Naive thymus-derived CD4-positive, alpha-beta T cell (primary cell): Measurements from ENCODE around the gene PRKACB. TPM values are rescaled to one million over a fixed set of nuclear protein-coding genes. Genes with fewer than 3 reads are reported as not detected.

Source experiments
- ATAC-seq: fragments of 150-1000 bp; cut with Tn5 transposase; 2 replicates; pipeline ENCODE4 v1.10.0; 2021; ENCODE audit warnings: mild to moderate bottlenecking, moderate library complexity
- CTCF ChIA-PET: fragments of 350-600 bp; sonication (Branson Sonifier 250); formaldehyde crosslinking; loops from one replicate; lab custom pipeline; 2021; ENCODE audit warnings: antibody characterized with exemption; lab: Charles Lee
- POLR2A ChIA-PET: fragments of 350-600 bp; sonication (Branson Sonifier 250); formaldehyde crosslinking; loops from one replicate; lab custom pipeline; 2021; ENCODE audit warnings: antibody characterized with exemption, inconsistent platforms; lab: Charles Lee
- DNase-seq, 9 donors: peaks; one replicate each; pipeline versions ENCODE4 v3.0.0 to v3.0.0-alpha.2; 2020 to 2022; ENCODE audit warnings: mixed read lengths in 1 of 9
- H3K27ac ChIP-seq: one replicate; pipeline ENCODE4 v1.7.0; 2013; ENCODE audit warnings: mild to moderate bottlenecking, low read depth, low read length, moderate library complexity
- H3K27me3 ChIP-seq, 2 donors: one replicate each; pipeline ENCODE4 v1.7.0; 2013; ENCODE audit warnings: low read length in 2 of 2, mild to moderate bottlenecking in 2 of 2, moderate library complexity in 2 of 2; ENCODE audit not compliant: control insufficient read depth in 2 of 2, insufficient read depth in 2 of 2
- H3K36me3 ChIP-seq, 3 experiments: 1 replicate in 2 of 3; 2 replicates in 1 of 3; pipeline ENCODE4 v1.7.0; 2013; ENCODE audit warnings: low read length in 3 of 3, mild to moderate bottlenecking in 3 of 3, moderate library complexity in 1 of 3; ENCODE audit not compliant: insufficient read depth in 3 of 3, control insufficient read depth in 2 of 3
- H3K4me1 ChIP-seq, 2 donors: one replicate each; pipeline ENCODE4 v1.7.0; 2013; ENCODE audit warnings: low read length in 2 of 2, mild to moderate bottlenecking in 2 of 2, moderate library complexity in 1 of 2; ENCODE audit not compliant: control insufficient read depth in 2 of 2, insufficient read depth in 2 of 2
- H3K4me3 ChIP-seq: 2 replicates; pipeline ENCODE4 v1.7.0; 2013; ENCODE audit warnings: mild to moderate bottlenecking, low read length
- H3K9me3 ChIP-seq, 3 experiments: 1 replicate in 2 of 3; 2 replicates in 1 of 3; pipeline ENCODE4 v1.7.0; 2013; ENCODE audit warnings: low read length in 3 of 3; ENCODE audit not compliant: control insufficient read depth in 2 of 3
- H3K27ac Mint-ChIP-seq, 9 donors: one replicate each; pipeline ENCODE4 v1.8.0; 2020 to 2022; ENCODE audit warnings: mixed read lengths in 9 of 9, mild to moderate bottlenecking in 8 of 9, moderate library complexity in 5 of 9, inconsistent platforms in 2 of 9
- H3K27me3 Mint-ChIP-seq, 5 donors: one replicate each; pipeline ENCODE4 v1.8.0; 2021 to 2022; ENCODE audit warnings: mixed read lengths in 5 of 5, mild to moderate bottlenecking in 1 of 5
- H3K36me3 Mint-ChIP-seq, 5 donors: one replicate each; pipeline ENCODE4 v1.8.0; 2020 to 2022; ENCODE audit warnings: mixed read lengths in 5 of 5, mild to moderate bottlenecking in 3 of 5, inconsistent platforms in 1 of 5
- H3K4me1 Mint-ChIP-seq, 7 donors: one replicate each; pipeline ENCODE4 v1.8.0; 2020 to 2022; ENCODE audit warnings: mixed read lengths in 7 of 7, mild to moderate bottlenecking in 3 of 7, inconsistent platforms in 1 of 7
- H3K4me3 Mint-ChIP-seq, 10 donors: one replicate each; pipeline ENCODE4 v1.8.0; 2020 to 2022; ENCODE audit warnings: mild to moderate bottlenecking in 10 of 10, mixed read lengths in 10 of 10, moderate library complexity in 6 of 10, inconsistent platforms in 2 of 10
- H3K9me3 Mint-ChIP-seq, 11 donors: one replicate each; pipeline ENCODE4 v1.8.0; 2020 to 2022; ENCODE audit warnings: mixed read lengths in 11 of 11, mild to moderate bottlenecking in 4 of 11, inconsistent platforms in 1 of 11, moderate library complexity in 1 of 11
- intact Hi-C, 2 donors: fragments of 100-400 bp; cut with micrococcal nuclease; formaldehyde crosslinking; loops; one replicate each; pipeline ENCODE4 v1.15.1; 2023
- polyA plus RNA-seq, 2 donors: library from polyadenylated mRNA; unstranded; fragments of 300-500 nt; fragmentation: Illumina TruSeq; gene quantifications; one replicate each; pipeline ENCODE4 v1.2.3, GENCODE V29; 2021
- total RNA-seq, 6 experiments: library from RNA in 5 of 6; stranded (reverse) in 5 of 6; gene quantifications; 1 replicate in 5 of 6; 2 replicates in 1 of 6; pipeline ENCODE4 v1.2.3 and lab custom pipeline; 2021 to 2026

The PRKACB gene
- total and polyA plus RNA-seq, 7 experiments from 2014 or later = 71.1 to 176 (median 95.0) TPM

DNA sequence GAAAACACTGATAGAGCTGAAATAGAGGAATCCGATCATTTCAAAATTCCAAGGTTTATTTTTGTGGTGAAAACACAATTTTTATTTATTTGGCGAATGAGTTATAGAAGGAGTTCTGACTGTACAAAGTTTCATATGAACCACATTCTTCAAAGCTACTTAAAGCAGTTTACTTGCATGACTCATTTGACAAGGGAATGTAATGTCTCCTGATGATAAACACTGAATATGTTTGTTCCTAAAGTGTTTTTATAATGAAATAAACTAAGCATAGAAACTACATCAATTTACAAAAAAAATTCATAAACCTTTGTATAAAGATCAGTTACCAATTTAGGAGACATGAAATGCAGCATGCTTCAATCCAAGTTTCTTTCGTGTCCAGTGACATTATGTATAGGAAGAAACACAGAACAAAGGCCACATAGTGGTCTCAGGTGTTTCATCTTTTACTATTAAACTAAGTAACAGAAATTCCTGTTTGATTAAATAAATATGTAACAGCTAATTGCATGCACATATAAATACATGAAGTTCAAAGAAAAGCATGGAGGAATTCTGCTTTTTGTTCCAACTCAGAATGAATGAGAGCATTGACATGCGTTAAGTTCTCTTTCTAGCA, 2.5 kb downstream of the PRKACB start:
- POLR2A ChIA-PET = interaction anchor here (0.6 to 2.0 kb wide), 8 partner anchors 13 to 657 kb away, joined by 3 to 7 read pairs (median 4); partner anchors contain the start of genes CTBS and SSX2IP
- Mint-ChIP-seq H3K4me1 (peaks cover 29 to 64% (median 53%) of the 10 kb centered on the region in 7 donors), H3K36me3 (peaks cover 4 to 18% (median 11%) of the 10 kb centered on the region in 5 donors), H3K9me3 (peaks cover 0 to 4% (median 0%) of the 10 kb centered on the region in 11 donors), H3K27me3 (no peaks in the 10 kb centered on the region), H3K27ac (peak overlapping the region; percentile 86 to 100 (median 98)), H3K4me3 (peak overlapping the region; percentile 88 to 100 (median 96))
- no peaks in the 10 kb centered on the region for H3K27me3 ChIP-seq
- no peak for ATAC-seq
- H3K36me3 ChIP-seq = no peaks in the 10 kb centered on the region
- H3K9me3 ChIP-seq = no peaks in the 10 kb centered on the region
- CTCF ChIA-PET = interaction anchor here (1.0 to 9.7 kb wide), 3 partner anchors 39 to 607 kb away, joined by 3 to 167 read pairs (median 6); no protein-coding TSS in a partner anchor
- intact Hi-C loops = loop anchor here in 1 of 2 donors (2.0 kb wide), 1 partner anchor 18 kb away; no protein-coding TSS in a partner anchor
- H3K4me1 ChIP-seq = peaks cover 27 to 37% of the 10 kb centered on the region in 2 donors
- no peak for DNase-seq
- H3K4me3 ChIP-seq = peak overlapping the region; percentile 71
- H3K27ac ChIP-seq = peak overlapping the region; percentile 74

DNA sequence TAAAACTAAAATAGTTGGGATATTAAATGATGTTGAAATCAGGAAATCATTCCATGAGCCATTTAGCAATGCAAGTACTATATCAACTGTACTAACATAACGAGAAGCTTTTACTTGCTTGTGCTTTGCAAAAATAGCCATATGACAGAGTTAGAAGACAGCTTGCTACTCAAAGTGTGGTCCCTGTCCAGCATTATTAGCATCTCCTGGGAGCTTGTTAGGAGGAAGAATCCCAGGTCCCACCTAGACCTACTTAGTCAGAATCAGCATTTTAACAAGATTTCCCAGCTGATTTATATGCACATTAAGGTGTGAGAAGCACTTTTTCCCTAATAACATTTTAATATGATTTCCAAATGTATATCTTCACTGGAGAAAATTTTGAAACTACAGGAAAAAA, 4.7 kb downstream of the PRKACB start:
- intact Hi-C loops = loop anchor here in 1 of 2 donors (1.0 kb wide), 1 partner anchor 8 kb away; no protein-coding TSS in a partner anchor
- Mint-ChIP-seq H3K27me3 (no peaks in the 10 kb centered on the region), H3K9me3 (peaks cover 0 to 4% (median 0%) of the 10 kb centered on the region in 11 donors), H3K27ac (peak overlapping the region in 3 of 9 donors; percentile 25 to 67 (median 32)), H3K36me3 (peaks cover 4 to 35% (median 30%) of the 10 kb centered on the region in 5 donors), H3K4me1 (peaks cover 44 to 68% (median 59%) of the 10 kb centered on the region in 7 donors), H3K4me3 (peak overlapping the region in 9 of 10 donors; percentile 29 to 98 (median 88))
- Histone ChIP-seq H3K4me3 (no peak overlapping the region), H3K27me3 (no peaks in the 10 kb centered on the region), H3K36me3 (no peaks in the 10 kb centered on the region), H3K27ac (no peak overlapping the region), H3K9me3 (no peaks in the 10 kb centered on the region), H3K4me1 (peaks cover 32 to 42% of the 10 kb centered on the region in 2 donors)
- ChIA-PET POLR2A (interaction anchor here (0.8 to 1.0 kb wide), 2 partner anchors 16 to 275 kb away, joined by 3 read pairs; no protein-coding TSS in a partner anchor), CTCF (interaction anchor here (0.8 to 1.3 kb wide), 3 partner anchors 117 to 294 kb away, joined by 3 to 4 read pairs (median 3); no protein-coding TSS in a partner anchor)
- no peak for ATAC-seq
- DNase-seq = no peak

DNA sequence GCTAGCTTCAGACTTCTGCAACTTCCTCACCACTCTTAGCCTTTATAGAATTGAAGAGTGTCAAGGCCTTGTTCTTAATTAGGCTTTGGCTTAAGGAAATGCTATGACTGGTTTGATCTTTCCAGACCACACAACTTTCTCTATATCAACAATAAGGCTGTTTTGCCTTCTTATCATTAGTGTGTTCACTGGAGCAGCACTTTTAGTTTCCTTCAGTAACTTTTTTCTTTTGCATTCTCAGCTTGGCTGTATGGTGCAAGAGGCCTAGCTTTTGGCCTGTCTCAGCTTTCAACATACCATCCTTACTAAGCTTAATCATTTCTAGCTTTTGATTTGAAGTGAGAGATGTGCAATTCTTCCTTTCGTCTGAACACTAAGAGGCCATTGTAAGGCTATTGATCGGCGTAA, 8.6 kb downstream of the PRKACB start:
- no peak overlapping the region for H3K4me3 ChIP-seq
- Mint-ChIP-seq H3K27ac (peak overlapping the region in 7 of 9 donors; percentile 10 to 70 (median 53)), H3K36me3 (peaks cover 4 to 47% (median 38%) of the 10 kb centered on the region in 5 donors), H3K9me3 (peaks cover 0 to 5% (median 0%) of the 10 kb centered on the region in 11 donors), H3K4me3 (peak overlapping the region in 9 of 10 donors; percentile 26 to 78 (median 48)), H3K4me1 (peaks cover 64 to 92% (median 88%) of the 10 kb centered on the region in 7 donors), H3K27me3 (no peaks in the 10 kb centered on the region)
- ChIA-PET CTCF (interaction anchor here (1.0 kb wide), 1 partner anchor 60 kb away, joined by 3 read pairs; no protein-coding TSS in a partner anchor), POLR2A (no interaction called here)
- no peaks in the 10 kb centered on the region for H3K27me3 ChIP-seq
- DNase-seq (no peak), ATAC-seq (no peak)
- no peaks in the 10 kb centered on the region for H3K9me3 ChIP-seq
- H3K4me1 ChIP-seq = peaks cover 34 to 65% of the 10 kb centered on the region in 2 donors
- no peak overlapping the region for H3K27ac ChIP-seq
- H3K36me3 ChIP-seq = no peaks in the 10 kb centered on the region
- intact Hi-C loops = no loop called here

DNA sequence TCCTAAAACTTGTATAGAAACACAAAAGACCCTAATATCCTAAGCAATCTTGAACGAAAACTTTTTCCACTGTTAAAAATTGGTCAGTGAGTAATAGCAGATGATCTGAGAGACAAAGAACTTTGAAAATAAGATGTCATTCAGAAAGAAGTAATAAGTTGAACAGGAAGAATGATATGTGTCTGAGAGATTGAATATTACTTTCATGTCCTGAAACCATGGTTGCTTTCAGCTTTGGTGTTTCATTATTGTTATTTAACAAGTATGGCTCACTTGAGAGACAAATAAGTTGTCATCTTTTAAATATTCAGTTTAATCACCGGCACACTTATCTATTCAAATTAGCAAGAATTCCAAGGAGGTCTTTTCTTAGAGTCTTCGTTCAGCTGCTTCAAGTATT, 11.4 kb downstream of the PRKACB start:
- Histone ChIP-seq H3K4me3 (no peak overlapping the region), H3K36me3 (no peaks in the 10 kb centered on the region), H3K27me3 (no peaks in the 10 kb centered on the region), H3K27ac (no peak overlapping the region), H3K4me1 (peaks cover 24 to 60% of the 10 kb centered on the region in 2 donors), H3K9me3 (no peaks in the 10 kb centered on the region)
- POLR2A ChIA-PET = interaction anchor here (0.6 kb wide), 1 partner anchor 10 kb away, joined by 3 read pairs; no protein-coding TSS in a partner anchor
- Mint-ChIP-seq H3K27ac (peak overlapping the region in 5 of 9 donors; percentile 1 to 59 (median 20)), H3K27me3 (no peaks in the 10 kb centered on the region), H3K4me3 (peak overlapping the region in 9 of 10 donors; percentile 34 to 78 (median 58)), H3K36me3 (peaks cover 3 to 58% (median 49%) of the 10 kb centered on the region in 5 donors), H3K9me3 (peaks cover 0 to 5% (median 0%) of the 10 kb centered on the region in 11 donors), H3K4me1 (peaks cover 57 to 100% (median 96%) of the 10 kb centered on the region in 7 donors)
- intact Hi-C loops = loop anchor here in 1 of 2 donors (1.0 kb wide), 1 partner anchor 9 kb away; no protein-coding TSS in a partner anchor
- DNase-seq = no peak
- no peak for ATAC-seq
- CTCF ChIA-PET = no interaction called here

DNA sequence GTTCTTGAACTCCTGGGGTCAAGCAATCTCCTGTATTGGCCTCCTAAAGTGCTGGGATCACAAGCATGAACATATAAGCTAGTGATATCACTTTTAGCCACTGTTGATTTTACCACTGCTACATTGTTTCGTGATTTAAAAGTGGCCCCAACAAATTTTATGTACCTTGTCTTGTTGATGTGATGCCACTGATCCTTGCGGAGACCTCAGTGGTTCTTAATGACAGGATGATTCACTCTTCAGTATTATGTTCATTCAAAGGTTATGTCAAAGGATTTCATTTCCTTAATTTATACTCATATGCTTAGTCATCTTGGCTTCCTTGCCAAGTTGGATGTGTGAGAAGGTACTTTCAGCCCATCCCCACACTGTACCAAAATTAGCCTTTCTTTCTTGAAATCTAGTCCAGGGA, 12.1 kb downstream of the PRKACB start:
- ATAC-seq (peak; percentile 67), DNase-seq (no peak)
- ChIA-PET POLR2A (no interaction called here), CTCF (no interaction called here)
- peak overlapping the region in 9 of 10 donors; percentile 6 to 65 (median 55) for H3K4me3 Mint-ChIP-seq
- peaks cover 57 to 99% (median 95%) of the 10 kb centered on the region in 7 donors for H3K4me1 Mint-ChIP-seq
- H3K27me3 Mint-ChIP-seq = no peaks in the 10 kb centered on the region
- no peaks in the 10 kb centered on the region for H3K27me3 ChIP-seq
- H3K4me3 ChIP-seq = no peak overlapping the region
- H3K36me3 Mint-ChIP-seq = peaks cover 0 to 53% (median 44%) of the 10 kb centered on the region in 5 donors
- H3K27ac Mint-ChIP-seq = peak overlapping the region in 3 of 9 donors; percentile 10 to 59 (median 39)
- H3K4me1 ChIP-seq = peaks cover 24 to 62% of the 10 kb centered on the region in 2 donors
- peaks cover 0 to 5% (median 0%) of the 10 kb centered on the region in 11 donors for H3K9me3 Mint-ChIP-seq
- no peaks in the 10 kb centered on the region for H3K9me3 ChIP-seq
- no peaks in the 10 kb centered on the region for H3K36me3 ChIP-seq
- H3K27ac ChIP-seq = no peak overlapping the region
- intact Hi-C loops = loop anchor here in 1 of 2 donors (1.0 kb wide), 1 partner anchor 8 kb away; no protein-coding TSS in a partner anchor

DNA sequence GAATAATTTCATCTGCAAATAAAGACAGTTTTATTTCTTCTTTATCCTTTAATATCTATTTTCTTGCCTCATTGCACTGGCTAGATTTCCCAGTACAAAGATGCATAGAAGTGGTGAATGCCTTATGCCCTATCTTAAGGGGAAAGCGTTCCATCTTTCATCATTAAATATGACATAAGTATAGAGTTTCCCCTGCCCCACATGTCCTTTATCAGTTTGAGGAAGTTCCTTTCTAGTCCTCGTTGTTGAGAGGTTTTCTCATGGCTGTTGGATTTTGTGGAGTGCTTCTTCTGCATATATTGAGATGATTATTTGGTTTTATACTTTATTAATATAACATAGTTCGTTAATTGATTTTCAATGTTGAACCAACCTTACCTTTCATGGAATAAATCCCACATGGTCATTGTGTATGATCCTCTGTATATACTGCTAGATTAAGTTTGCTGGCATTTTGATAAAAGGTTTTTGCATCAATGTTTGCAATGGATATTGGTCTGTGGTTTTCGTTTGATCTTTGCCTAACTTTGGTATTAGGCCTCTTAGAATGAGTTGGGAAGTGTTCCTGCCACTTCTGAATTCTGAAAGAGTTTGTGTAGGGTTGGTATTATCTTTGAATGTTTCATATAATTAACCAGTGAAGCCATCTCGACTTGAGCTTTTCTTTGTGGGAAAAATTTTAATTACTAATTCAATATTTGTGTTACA, 15.6 kb downstream of the PRKACB start:
- POLR2A ChIA-PET = no interaction called here
- H3K36me3 Mint-ChIP-seq = peaks cover 0 to 42% (median 32%) of the 10 kb centered on the region in 5 donors
- CTCF ChIA-PET = no interaction called here

More for the DNA sequence above, 15.6 kb downstream of the PRKACB start:
- no peaks in the 10 kb centered on the region for H3K27me3 Mint-ChIP-seq
- no peaks in the 10 kb centered on the region for H3K9me3 ChIP-seq
- peak overlapping the region in 7 of 10 donors; percentile 29 to 73 (median 65) for H3K4me3 Mint-ChIP-seq
- H3K27ac ChIP-seq = no peak overlapping the region
- peaks cover 15 to 57% of the 10 kb centered on the region in 2 donors for H3K4me1 ChIP-seq
- intact Hi-C loops = loop anchor here in 1 of 2 donors (1.0 kb wide), 1 partner anchor 9 kb away; no protein-coding TSS in a partner anchor
- peaks cover 0 to 5% (median 0%) of the 10 kb centered on the region in 11 donors for H3K9me3 Mint-ChIP-seq
- peak overlapping the region; percentile 8 for H3K4me3 ChIP-seq
- peak overlapping the region in 3 of 9 donors; percentile 2 to 35 (median 8) for H3K27ac Mint-ChIP-seq
- no peak for DNase-seq
- no peaks in the 10 kb centered on the region for H3K27me3 ChIP-seq
- H3K36me3 ChIP-seq = no peaks in the 10 kb centered on the region
- peaks cover 52 to 97% (median 93%) of the 10 kb centered on the region in 7 donors for H3K4me1 Mint-ChIP-seq
- peak; percentile 64 for ATAC-seq
